ENCODE measurements around the gene MYH14. TPM values are rescaled to one million over a fixed set of nuclear protein-coding genes. Genes with fewer than 3 reads are reported as not detected.

The MYH14 gene
- total and polyA plus RNA-seq, 7 donors = 55.4 to 298 (median 164) TPM

DNA sequence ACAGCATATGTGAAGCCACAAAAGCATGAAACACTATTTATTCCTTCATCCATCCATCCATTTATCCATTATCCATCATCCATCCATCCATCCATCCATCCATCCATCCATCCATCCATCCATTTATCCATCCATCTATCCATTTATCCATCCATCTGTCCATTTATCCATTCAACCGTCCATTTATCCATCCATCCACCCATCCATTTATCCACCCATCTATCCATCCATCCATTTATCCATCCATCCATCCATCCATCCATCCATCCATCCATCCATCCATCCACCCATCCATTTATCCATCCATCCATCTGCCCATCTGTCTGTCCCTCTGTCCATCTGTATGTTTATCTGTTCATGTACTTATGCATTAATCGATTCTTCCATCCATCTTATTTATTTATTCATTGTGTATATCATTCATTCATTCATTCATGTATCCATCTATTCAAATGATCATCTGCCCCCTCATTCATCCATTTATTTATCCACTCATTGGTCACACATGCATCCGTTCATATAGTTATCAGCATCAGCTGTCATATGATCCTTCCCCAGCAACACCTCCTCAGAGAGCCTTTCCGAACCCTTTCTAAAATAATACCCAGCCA lies 7.0 kb upstream of the MYH14 start:
- no peaks in the 10 kb centered on the region for H3K36me3 ChIP-seq (ENCODE audit: insufficient read depth in 1 of 2, low read depth in 1 of 2)
- intact Hi-C loops (cut with DNase I) = no loop called here
- H3K27me3 ChIP-seq (ENCODE audit: insufficient read depth in 3 of 3, low read length in 2 of 3) = no peaks in the 10 kb centered on the region
- no peak overlapping the region for H3K4me3 ChIP-seq
- H3K27ac ChIP-seq = no peak overlapping the region
- ATAC-seq = no peak
- no peak for TF ChIP-seq CTCF (IDR thresholded peaks at IDR 0.05)
- 76 to 88% (median 80%) methylated on average over 4 of the region's 4 CpGs for WGBS, 3 donors
- no peak for DNase-seq
- H3K4me1 ChIP-seq = peaks cover 16% of the 10 kb centered on the region
- H3K9me3 ChIP-seq = no peaks in the 10 kb centered on the region

GRCh38 chr19:50197348-50197747 lies 6.1 kb upstream of the MYH14 start:
- Histone ChIP-seq H3K9me3 (no peaks in the 10 kb centered on the region), H3K27ac (no peak overlapping the region), H3K4me3 (no peak overlapping the region), H3K36me3 (ENCODE audit: insufficient read depth in 1 of 2, low read depth in 1 of 2) (no peaks in the 10 kb centered on the region), H3K27me3 (ENCODE audit: insufficient read depth in 3 of 3, low read length in 2 of 3) (no peaks in the 10 kb centered on the region), H3K4me1 (peaks cover 11% of the 10 kb centered on the region)
- no peak for DNase-seq
- no peak for TF ChIP-seq CTCF (IDR thresholded peaks at IDR 0.05)
- WGBS, 3 donors = 70 to 85% (median 74%) methylated on average over 3 of the region's 3 CpGs
- intact Hi-C loops (cut with DNase I) = no loop called here
- ATAC-seq = no peak

- WGBS, 3 donors = 31 to 33% (median 31%) methylated on average over 7 of the region's 7 CpGs
- TF ChIP-seq CTCF (IDR thresholded peaks at IDR 0.05) = no peak
- Histone ChIP-seq H3K4me3 (no peak overlapping the region), H3K9me3 (no peaks in the 10 kb centered on the region), H3K36me3 (ENCODE audit: insufficient read depth in 1 of 2, low read depth in 1 of 2) (no peaks in the 10 kb centered on the region), H3K27ac (peak overlapping the region; percentile 66), H3K4me1 (peaks cover 11% of the 10 kb centered on the region), H3K27me3 (ENCODE audit: insufficient read depth in 3 of 3, low read length in 2 of 3) (no peaks in the 10 kb centered on the region)
- peak; percentile 11 to 59 (median 26) for ATAC-seq
- DNase-seq = peak in 1 of 2 donors; percentile 60
- intact Hi-C loops (cut with DNase I) = no loop called here
These were observed 4.8 kb upstream of the MYH14 start for GRCh38 chr19:50198431-50199258.

DNA sequence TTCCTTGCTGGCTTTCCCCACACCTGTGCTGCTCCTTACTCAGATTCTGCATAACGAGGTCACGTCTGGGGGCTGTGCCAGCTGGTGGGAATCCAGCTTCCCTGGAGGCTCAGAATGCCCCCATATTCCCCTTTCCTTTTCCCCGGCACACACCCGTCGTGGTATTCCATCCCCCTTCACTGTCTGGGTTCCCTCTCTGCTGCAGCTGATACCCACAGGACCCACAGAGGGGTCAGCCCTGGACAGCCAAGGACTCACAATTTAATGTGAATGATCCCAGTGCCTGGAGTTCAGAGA lies 4.2 kb upstream of the MYH14 start:
- intact Hi-C loops (cut with DNase I) = no loop called here
- Histone ChIP-seq H3K27me3 (ENCODE audit: insufficient read depth in 3 of 3, low read length in 2 of 3) (no peaks in the 10 kb centered on the region), H3K27ac (peak overlapping the region; percentile 66), H3K4me3 (no peak overlapping the region), H3K4me1 (peaks cover 12% of the 10 kb centered on the region), H3K36me3 (ENCODE audit: insufficient read depth in 1 of 2, low read depth in 1 of 2) (no peaks in the 10 kb centered on the region), H3K9me3 (no peaks in the 10 kb centered on the region)
- no peak for TF ChIP-seq CTCF (IDR thresholded peaks at IDR 0.05)
- no peak for DNase-seq
- no peak for ATAC-seq
- 1 to 5% (median 2%) methylated on average over 5 of the region's 5 CpGs for WGBS, 3 donors
